HG02571 (cell line): Measurements from ENCODE around the gene MOSMO.
"Not testable (repeated sequence)": the region's sequence is repeated elsewhere in the genome, so short reads cannot be mapped to it uniquely, and the experiment has no call there.

Experiments
- ATAC-seq: cut with Tn5 transposase; IDR thresholded peaks from one replicate; pipeline ENCODE4 v1.9.1; 2021; ENCODE audit warnings: mild to moderate bottlenecking, moderate library complexity; ENCODE audit not compliant: unreplicated experiment

MOSMO gene

GRCh38 chr16:22091721-22092120, 83.8 kb downstream of the MOSMO start:
- ATAC-seq = no peak

- no peak for ATAC-seq
These were observed 84.4 kb downstream of the MOSMO start, which contains the start of gene VWA3A for GRCh38 chr16:22092143-22092933. Gene VWA3A, plus strand, starts transcription at chr16:22092541. Its CDS starts 97 bp downstream, at chr16:22092638.

- no peak for ATAC-seq
These were observed 85.4 kb downstream of the MOSMO start for GRCh38 chr16:22093331-22093730.

- no peak for ATAC-seq
These were observed 86.1 kb downstream of the MOSMO start for GRCh38 chr16:22093996-22094395.

- no peak for ATAC-seq
These were observed 90.7 kb downstream of the MOSMO start for GRCh38 chr16:22098405-22099255.

- ATAC-seq = no peak
These were observed 91.5 kb downstream of the MOSMO start for GRCh38 chr16:22099256-22099975.

- no peak for ATAC-seq
These were observed 95.5 kb downstream of the MOSMO start for GRCh38 chr16:22103441-22103840.

- ATAC-seq = no peak
These were observed 101.5 kb downstream of the MOSMO start for GRCh38 chr16:22109258-22109898.

GRCh38 chr16:22111629-22112028, 103.7 kb downstream of the MOSMO start:
- ATAC-seq = not testable (repeated sequence)

GRCh38 chr16:22116095-22116700, 108.3 kb downstream of the MOSMO start:
- no peak for ATAC-seq

GRCh38 chr16:22117609-22118008, 109.7 kb downstream of the MOSMO start:
- no peak for ATAC-seq

GRCh38 chr16:22120440-22120839, 112.5 kb downstream of the MOSMO start:
- no peak for ATAC-seq

- no peak for ATAC-seq
These were observed 114.3 kb downstream of the MOSMO start for GRCh38 chr16:22122239-22122638.

- no peak for ATAC-seq
These were observed 115.2 kb downstream of the MOSMO start for GRCh38 chr16:22123146-22123545.

- ATAC-seq = no peak
These were observed 116.0 kb downstream of the MOSMO start for GRCh38 chr16:22123759-22124490.

- ATAC-seq = no peak
These were observed 116.8 kb downstream of the MOSMO start for GRCh38 chr16:22124583-22125284.

GRCh38 chr16:22126037-22126558, 118.2 kb downstream of the MOSMO start:
- no peak for ATAC-seq

- not testable (repeated sequence) for ATAC-seq
These were observed 120.6 kb downstream of the MOSMO start for GRCh38 chr16:22128537-22128936.

- ATAC-seq = no peak
These were observed 122.6 kb downstream of the MOSMO start for GRCh38 chr16:22130528-22130927.
